Keratinocyte (primary cell): Measurements from ENCODE around the gene CACNG4. TPM values are rescaled to one million over a fixed set of nuclear protein-coding genes. Genes with fewer than 3 reads are reported as not detected.

Experiments
- DNase-seq: peaks from one replicate; pipeline ENCODE4 v3.0.0-alpha.2; 2011; ENCODE audit warnings: low read depth, missing footprints, low spot score
- FAIRE-seq: peaks from 2 replicates; lab custom pipeline; 2011; peaks lifted over from hg19 to GRCh38; lab: Jason Lieb, UNC
- H2AFZ ChIP-seq: 2 replicates; pipeline ENCODE4 v1.6.0; 2012; ENCODE audit warnings: low read length, control low read depth, inconsistent platforms; ENCODE audit not compliant: control insufficient read depth
- H3K27ac ChIP-seq: 2 replicates; pipeline ENCODE4 v1.5.1; 2011; ENCODE audit warnings: low read length; ENCODE audit not compliant: control insufficient read depth, insufficient read depth
- H3K27me3 ChIP-seq: 3 replicates; pipeline ENCODE4 v1.6.0; 2011; ENCODE audit warnings: low read length; ENCODE audit not compliant: control insufficient read depth, insufficient read depth; ENCODE audit errors: extremely low read depth
- H3K36me3 ChIP-seq, 2 experiments: 2 replicates in 1 of 2; 3 replicates in 1 of 2; pipeline ENCODE4 v1.5.1; 2011; ENCODE audit warnings: low read length in 2 of 2, mild to moderate bottlenecking in 1 of 2; ENCODE audit not compliant: control insufficient read depth in 2 of 2, insufficient read depth in 2 of 2; ENCODE audit errors: extremely low read depth in 1 of 2
- H3K4me1 ChIP-seq: 3 replicates; pipeline ENCODE4 v1.5.1; 2011; ENCODE audit warnings: low read length; ENCODE audit not compliant: control insufficient read depth, insufficient read depth; ENCODE audit errors: extremely low read depth
- H3K4me2 ChIP-seq: 3 replicates; pipeline ENCODE4 v1.6.0; 2011; ENCODE audit warnings: low read depth, low read length; ENCODE audit not compliant: control insufficient read depth, insufficient read depth; ENCODE audit errors: extremely low read depth
- H3K4me3 ChIP-seq, 3 experiments: fragments of 200-600 bp in 1 of 3; sonication (generic) in 1 of 3; 2 replicates in 2 of 3; 3 replicates in 1 of 3; pipeline ENCODE4 v1.5.1; 2011 to 2016; ENCODE audit warnings: low read length in 3 of 3, mild to moderate bottlenecking in 3 of 3, control low read depth in 2 of 3, inconsistent platforms in 1 of 3, low read depth in 1 of 3, mixed read lengths in 1 of 3, mixed run types in 1 of 3, moderate library complexity in 1 of 3; ENCODE audit not compliant: control insufficient read depth in 2 of 3, insufficient read depth in 2 of 3; ENCODE audit errors: extremely low read depth in 1 of 3
- H3K79me2 ChIP-seq: 2 replicates; pipeline ENCODE4 v1.6.0; 2012; ENCODE audit warnings: low read length; ENCODE audit not compliant: control insufficient read depth, insufficient read depth
- H3K9ac ChIP-seq: 3 replicates; pipeline ENCODE4 v1.6.0; 2011; ENCODE audit warnings: low read length; ENCODE audit not compliant: control insufficient read depth, insufficient read depth; ENCODE audit errors: extremely low read depth
- H3K9me1 ChIP-seq: 3 replicates; pipeline ENCODE4 v1.6.0; 2011; ENCODE audit warnings: low read length; ENCODE audit not compliant: control insufficient read depth, insufficient read depth; ENCODE audit errors: extremely low read depth
- H3K9me3 ChIP-seq: 2 replicates; pipeline ENCODE4 v1.5.1; 2012; ENCODE audit warnings: low read depth, low read length; ENCODE audit not compliant: control insufficient read depth
- H4K20me1 ChIP-seq: 3 replicates; pipeline ENCODE4 v1.6.0; 2011; ENCODE audit warnings: low read length; ENCODE audit not compliant: control insufficient read depth, insufficient read depth; ENCODE audit errors: extremely low read depth
- CTCF ChIP-seq, 3 experiments: IDR thresholded peaks in 1 of 3; conservative IDR thresholded peaks in 1 of 3; optimal IDR thresholded peaks in 1 of 3; 2 replicates in 2 of 3; 3 replicates in 1 of 3; pipeline versions ENCODE3 to v1.5.1; 2011; ENCODE audit warnings: low read length in 3 of 3, mild to moderate bottlenecking in 3 of 3, moderate library complexity in 2 of 3, control low read depth in 1 of 3, inconsistent platforms in 1 of 3; ENCODE audit not compliant: insufficient read depth in 2 of 3; ENCODE audit errors: extremely low read depth in 1 of 3
- EZH2 ChIP-seq: IDR thresholded peaks from one replicate; pipeline ENCODE4 v1.6.1; 2012; ENCODE audit warnings: inconsistent platforms, mild to moderate bottlenecking, low read length, moderate library complexity
- dilution Hi-C: fragments of 300-500 bp; cut with MboI; formaldehyde crosslinking; loops from one replicate; pipeline ENCODE4 v1.7.0; 2020; ENCODE audit warnings: low sequenced_read_pairs; ENCODE audit not compliant: extremely low pct_ligation_motif_present
- polyA plus RNA-seq, 5 experiments: library from polyadenylated mRNA; depleted of rRNA in 3 of 5; stranded (reverse) in 3 of 5; stranded (forward) in 1 of 5; unstranded in 1 of 5; fragments of >200 nt; gene quantifications; 1 replicate in 1 of 5; 2 replicates in 3 of 5; 3 replicates in 1 of 5; pipeline versions ENCODE4 v1.2.1 to v1.2.3, GENCODE V29; 2011 to 2012; ENCODE audit warnings: missing spikeins in 2 of 5, low read depth in 1 of 5, low replicate concordance in 1 of 5

The CACNG4 gene
- polyA plus RNA-seq, 1 donor (not counting 4 experiments of a cell fraction or from before 2014, with no cell fraction given), result not detected

GRCh38 chr17:67043283-67043682 lies 78.8 kb downstream of the CACNG4 start:
- TF ChIP-seq EZH2, result no peak
- no peak for TF ChIP-seq CTCF (optimal IDR thresholded peaks at IDR 0.05 in 1 of 3, IDR thresholded peaks at IDR 0.05 in 1 of 3, conservative IDR thresholded peaks at IDR 0.05 in 1 of 3; ENCODE audit: extremely low read depth in 1 of 3, insufficient read depth in 2 of 3, low read length in 3 of 3)
- no peak for DNase-seq
- Histone ChIP-seq H3K4me3 (no peak overlapping the region), H3K9me3 (no peaks in the 10 kb centered on the region), H3K79me2 (no peaks in the 10 kb centered on the region), H3K27me3 (peaks cover 5% of the 10 kb centered on the region), H3K9ac (no peak overlapping the region), H2AFZ (no peak overlapping the region), H3K4me1 (no peaks in the 10 kb centered on the region), H3K36me3 (no peaks in the 10 kb centered on the region), H3K4me2 (no peak overlapping the region), H3K9me1 (no peaks in the 10 kb centered on the region), H4K20me1 (no peaks in the 10 kb centered on the region), H3K27ac (no peak overlapping the region)
- dilution Hi-C loops, result no loop called here
- no peak for FAIRE-seq

GRCh38 chr17:67044016-67044772 lies 79.7 kb downstream of the CACNG4 start, which contains the start of gene CACNG1:
Gene CACNG1, plus strand, starts transcription at chr17:67044554. Its CDS starts 107 bp downstream, at chr17:67044661.
- Histone ChIP-seq H3K9me3 (no peaks in the 10 kb centered on the region), H3K4me3 (no peak within 1 kb of the TSS), H3K4me1 (no peaks in the 10 kb centered on the region), H2AFZ (no peak within 1 kb of the TSS), H3K4me2 (no peak within 1 kb of the TSS), H3K9me1 (no peaks in the 10 kb centered on the region), H4K20me1 (no peaks in the 10 kb centered on the region), H3K79me2 (no peaks in the 10 kb centered on the region), H3K36me3 (no peaks in the 10 kb centered on the region), H3K27ac (no peak within 1 kb of the TSS), H3K9ac (no peak within 1 kb of the TSS), H3K27me3 (peaks cover 5% of the 10 kb centered on the region)
- DNase-seq (no peak), FAIRE-seq (no peak)
- no peak for TF ChIP-seq CTCF (optimal IDR thresholded peaks at IDR 0.05 in 1 of 3, IDR thresholded peaks at IDR 0.05 in 1 of 3, conservative IDR thresholded peaks at IDR 0.05 in 1 of 3; ENCODE audit: extremely low read depth in 1 of 3, insufficient read depth in 2 of 3, low read length in 3 of 3)
- no peak for TF ChIP-seq EZH2
- dilution Hi-C loops, result no loop called here
